ENCODE data around the gene GARIN5A.

GRCh38 chr19:50460161-50460765 is 16.4 kb downstream of the GARIN5A start:
- TF ChIP-seq GATA2 (IDR thresholded peaks at IDR 0.05; ENCODE audit: low read depth, low read length): no peak
- no peak for TF ChIP-seq GATA3 (IDR thresholded peaks at IDR 0.05; ENCODE audit: low read depth, low read length)

All from SH-SY5Y (cell line).